ENCODE results near the gene PCBP3. TPM values are rescaled to one million over a fixed set of nuclear protein-coding genes. Genes with fewer than 3 reads are reported as not detected.

The PCBP3 gene
- total RNA-seq, 1 experiment from 2014 or later: 10.9 TPM

- TF ChIP-seq, protein P1, sequence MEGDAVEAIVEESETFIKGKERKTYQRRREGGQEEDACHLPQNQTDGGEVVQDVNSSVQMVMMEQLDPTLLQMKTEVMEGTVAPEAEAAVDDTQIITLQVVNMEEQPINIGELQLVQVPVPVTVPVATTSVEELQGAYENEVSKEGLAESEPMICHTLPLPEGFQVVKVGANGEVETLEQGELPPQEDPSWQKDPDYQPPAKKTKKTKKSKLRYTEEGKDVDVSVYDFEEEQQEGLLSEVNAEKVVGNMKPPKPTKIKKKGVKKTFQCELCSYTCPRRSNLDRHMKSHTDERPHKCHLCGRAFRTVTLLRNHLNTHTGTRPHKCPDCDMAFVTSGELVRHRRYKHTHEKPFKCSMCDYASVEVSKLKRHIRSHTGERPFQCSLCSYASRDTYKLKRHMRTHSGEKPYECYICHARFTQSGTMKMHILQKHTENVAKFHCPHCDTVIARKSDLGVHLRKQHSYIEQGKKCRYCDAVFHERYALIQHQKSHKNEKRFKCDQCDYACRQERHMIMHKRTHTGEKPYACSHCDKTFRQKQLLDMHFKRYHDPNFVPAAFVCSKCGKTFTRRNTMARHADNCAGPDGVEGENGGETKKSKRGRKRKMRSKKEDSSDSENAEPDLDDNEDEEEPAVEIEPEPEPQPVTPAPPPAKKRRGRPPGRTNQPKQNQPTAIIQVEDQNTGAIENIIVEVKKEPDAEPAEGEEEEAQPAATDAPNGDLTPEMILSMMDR (conservative IDR thresholded peaks at IDR 0.05): no peak
- Histone ChIP-seq H3K9me3 (ENCODE audit: control insufficient read depth, low read depth, low read length) (no peaks in the 10 kb centered on the region), H3K4me1 (ENCODE audit: insufficient read depth, low read length) (no peaks in the 10 kb centered on the region), H2BK20ac (ENCODE audit: low read depth, low read length, poor library complexity, severe bottlenecking) (no peak overlapping the region), H2BK15ac (ENCODE audit: low read depth, low read length) (no peak overlapping the region), H3K23ac (ENCODE audit: insufficient read length, low read depth, low read length) (no peak overlapping the region), H2BK12ac (ENCODE audit: insufficient read length, low read depth, low read length) (no peak overlapping the region), H3K14ac (ENCODE audit: insufficient read depth, low read length) (no peak overlapping the region), H3K9ac (ENCODE audit: extremely low read depth, insufficient read length, low read length) (no peak overlapping the region), H4K20me1 (ENCODE audit: control insufficient read depth, insufficient read depth, insufficient read length) (no peaks in the 10 kb centered on the region), H3K4me2 (ENCODE audit: insufficient read depth, insufficient read length, low read length) (no peak overlapping the region), H3K79me1 (ENCODE audit: insufficient read depth, low read depth, low read length, poor library complexity, severe bottlenecking) (no peaks in the 10 kb centered on the region), H2AFZ (ENCODE audit: low read length) (no peak overlapping the region), H3K18ac (ENCODE audit: insufficient read length, low read depth, low read length) (no peak overlapping the region), H3K27me3 (ENCODE audit: insufficient read depth, low read length) (no peaks in the 10 kb centered on the region), H2BK120ac (ENCODE audit: low read depth, low read length, poor library complexity, severe bottlenecking) (no peak overlapping the region), H3K27ac (ENCODE audit: insufficient read length, low read depth, low read length) (no peak overlapping the region), H3T11ph (ENCODE audit: low read length) (no peak overlapping the region), H3K79me2 (ENCODE audit: insufficient read depth, low read length) (no peaks in the 10 kb centered on the region), H3K56ac (ENCODE audit: insufficient read length, low read depth, low read length) (no peak overlapping the region), H4K5ac (ENCODE audit: insufficient read length, low read depth, low read length) (no peak overlapping the region), H2AK5ac (ENCODE audit: insufficient read length, low read length) (no peak overlapping the region), H4K91ac (ENCODE audit: insufficient read length, low read depth, low read length) (no peak overlapping the region), H2BK5ac (ENCODE audit: insufficient read length, low read length) (no peak overlapping the region), H3K4ac (ENCODE audit: low read depth, low read length) (no peak overlapping the region), H3K23me2 (ENCODE audit: insufficient read length, low read depth, low read length, poor library complexity, severe bottlenecking) (no peaks in the 10 kb centered on the region), H4K8ac (replicated peaks; ENCODE audit: insufficient read length, low read depth, low read length) (no peak overlapping the region)
- no CpG with 5 or more reads among the region's 13 CpGs for WGBS (ENCODE audit: extremely low coverage, insufficient read length, low lambda C conversion rate)
- no peak overlapping the region; a peak in 1 of 7 replicates for H3K27ac Mint-ChIP-seq
- DNase-seq: no peak
- no peaks in the 10 kb centered on the region for H3K4me1 Mint-ChIP-seq
- peaks cover 8% of the 10 kb centered on the region for H3K27me3 Mint-ChIP-seq (ENCODE audit: low read depth)
- peaks cover 0 to 3% (median 2%) of the 10 kb centered on the region in 3 experiments; a peak in 3 of 7 replicates for H3K36me3 Mint-ChIP-seq (ENCODE audit: insufficient read depth in 1 of 3, low read depth in 3 of 3)
- no peak overlapping the region for H3K4me3 Mint-ChIP-seq
- no peaks in the 10 kb centered on the region for H3K9me3 Mint-ChIP-seq
Measured at GRCh38 chr21:45906859-45907258, 263.3 kb downstream of the PCBP3 start.
